ENCODE measurements around the gene MYLK2.
"Not testable (repeated sequence)": the region's sequence is repeated elsewhere in the genome, so short reads cannot be mapped to it uniquely, and the experiment has no call there.

Gene MYLK2

GRCh38 chr20:31816221-31816620 is 2.9 kb upstream of the MYLK2 start:
- no peak for DNase-seq

DNA sequence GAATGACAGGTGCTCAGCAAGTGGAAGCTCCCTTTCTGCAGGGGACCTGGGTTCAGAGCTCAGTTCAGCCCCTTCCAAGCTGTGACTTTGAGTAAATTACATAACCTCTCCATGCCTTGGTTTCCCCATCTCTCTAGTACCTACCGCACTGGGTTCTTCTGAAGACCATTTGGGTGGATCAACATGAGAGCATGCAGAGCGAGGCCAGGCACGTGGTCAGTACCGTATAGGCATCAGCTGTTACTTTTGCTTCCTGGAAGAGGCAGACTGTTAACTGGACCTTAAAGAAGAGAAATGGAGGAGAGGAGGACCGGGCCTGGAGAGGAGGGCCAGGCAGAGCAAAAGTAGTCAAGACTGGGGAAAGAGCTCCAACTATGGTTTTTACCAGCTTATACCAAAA is 1.7 kb upstream of the MYLK2 start:
- no peak for DNase-seq

GRCh38 chr20:31818376-31818908 is 714 bp upstream of the MYLK2 start:
- no peak for DNase-seq

DNA sequence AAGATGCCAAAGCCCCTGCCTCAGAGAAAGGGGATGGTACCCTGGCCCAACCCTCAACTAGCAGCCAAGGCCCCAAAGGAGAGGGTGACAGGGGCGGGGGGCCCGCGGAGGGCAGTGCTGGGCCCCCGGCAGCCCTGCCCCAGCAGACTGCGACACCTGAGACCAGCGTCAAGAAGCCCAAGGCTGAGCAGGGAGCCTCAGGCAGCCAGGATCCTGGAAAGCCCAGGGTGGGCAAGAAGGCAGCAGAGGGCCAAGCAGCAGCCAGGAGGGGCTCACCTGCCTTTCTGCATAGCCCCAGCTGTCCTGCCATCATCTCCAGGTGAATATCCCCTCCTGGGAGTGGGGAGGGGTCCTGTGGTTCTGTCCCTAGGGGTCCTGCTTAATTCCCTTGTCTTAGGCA is 1.1 kb downstream of the MYLK2 start:
- no peak for DNase-seq

- no peak for DNase-seq
Observed at GRCh38 chr20:31821427-31821826, 2.3 kb downstream of the MYLK2 start.

DNA sequence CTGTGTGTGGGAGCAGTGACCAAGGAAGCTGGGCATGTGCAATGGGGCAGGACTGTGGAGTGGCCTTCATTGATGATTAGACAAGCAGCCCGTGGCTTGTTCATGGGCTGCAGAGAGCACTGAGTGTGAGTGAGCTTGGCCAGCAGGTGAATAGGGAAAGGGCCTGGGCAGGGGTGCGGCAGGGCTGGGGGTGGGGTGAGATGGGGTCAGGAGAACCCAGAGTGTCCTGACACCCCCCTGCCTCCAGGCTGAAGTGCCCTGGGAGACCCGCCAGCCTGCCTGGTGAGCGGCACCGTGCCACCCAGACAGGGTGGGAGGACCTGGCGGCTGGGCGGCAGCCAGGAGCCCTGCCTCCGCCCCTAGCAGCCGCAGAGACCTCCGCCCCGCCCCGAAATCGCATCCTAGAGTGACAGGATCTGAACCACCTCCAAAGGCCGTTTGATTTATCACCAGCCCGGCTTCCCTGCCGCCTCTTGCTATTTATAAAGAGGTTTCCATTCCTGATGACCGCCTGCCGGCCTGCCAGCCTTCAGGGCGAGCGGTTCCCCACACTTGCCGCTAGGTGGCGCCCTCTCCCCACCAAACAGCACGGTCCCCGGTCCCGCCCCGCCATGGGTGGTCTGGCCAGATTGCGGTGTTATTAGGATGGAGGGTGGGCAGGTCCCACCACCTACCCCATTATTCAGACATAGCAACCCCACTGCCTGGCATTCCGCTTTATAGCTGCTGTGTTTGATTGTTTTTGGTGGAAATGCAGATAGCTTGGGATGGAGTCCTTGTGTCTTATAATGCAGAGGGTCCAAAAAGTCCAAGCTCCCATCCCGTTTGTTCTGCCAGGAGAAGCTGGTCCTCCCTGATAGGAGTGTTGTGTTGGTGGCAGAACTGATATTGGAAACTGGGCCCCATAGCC is 3.5 kb downstream of the MYLK2 start:
- DNase-seq: peak; percentile 33

DNA sequence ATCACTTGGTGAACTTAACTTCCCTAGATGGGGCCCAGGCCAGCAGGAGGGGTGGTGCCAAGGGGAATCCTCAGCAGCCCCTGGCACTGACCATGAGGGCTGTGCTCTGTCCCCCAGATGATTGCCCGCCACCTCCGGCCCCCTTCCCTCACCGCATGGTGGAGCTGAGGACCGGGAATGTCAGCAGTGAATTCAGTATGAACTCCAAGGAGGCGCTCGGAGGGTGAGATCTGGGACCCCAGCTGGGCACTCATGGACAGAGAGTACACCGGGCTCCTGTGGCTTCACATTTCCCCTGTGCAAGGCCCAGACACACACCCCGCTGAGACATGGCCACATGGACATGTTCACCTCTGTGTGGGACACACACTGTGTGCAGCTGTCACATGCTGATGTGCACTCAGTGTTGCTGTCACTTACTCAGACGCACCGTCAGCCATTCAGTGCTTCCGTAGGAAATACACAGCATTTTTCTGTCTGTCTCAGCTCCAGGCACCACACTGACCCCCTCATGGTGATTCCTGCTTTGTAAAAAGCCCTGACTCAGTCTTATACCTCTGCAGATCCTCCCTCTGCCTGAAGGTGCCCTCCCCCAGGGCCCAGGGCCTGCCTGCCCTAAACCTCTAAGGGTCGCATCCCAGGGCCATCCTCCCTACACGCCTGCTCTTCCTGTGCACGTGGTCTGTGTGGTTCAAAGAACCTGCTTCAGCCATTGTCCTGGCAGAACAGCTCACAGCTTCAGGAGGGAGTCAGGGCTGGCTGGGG is 4.4 kb downstream of the MYLK2 start:
- no peak for DNase-seq

DNA sequence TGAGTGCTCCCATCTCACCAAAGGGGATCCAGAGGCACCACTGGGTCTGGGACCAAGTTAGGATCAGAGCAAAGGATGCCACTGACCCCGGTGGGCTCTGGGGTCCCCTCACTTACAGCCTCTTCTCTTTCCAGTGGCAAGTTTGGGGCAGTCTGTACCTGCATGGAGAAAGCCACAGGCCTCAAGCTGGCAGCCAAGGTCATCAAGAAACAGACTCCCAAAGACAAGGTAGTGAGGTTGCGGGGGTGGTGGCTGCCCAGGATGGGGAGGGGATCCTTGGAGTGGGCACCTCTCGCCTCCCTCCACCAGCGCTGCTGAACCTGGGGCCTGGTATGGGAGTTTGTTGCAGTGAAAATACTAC is 4.9 kb downstream of the MYLK2 start:
- DNase-seq: no peak

DNA sequence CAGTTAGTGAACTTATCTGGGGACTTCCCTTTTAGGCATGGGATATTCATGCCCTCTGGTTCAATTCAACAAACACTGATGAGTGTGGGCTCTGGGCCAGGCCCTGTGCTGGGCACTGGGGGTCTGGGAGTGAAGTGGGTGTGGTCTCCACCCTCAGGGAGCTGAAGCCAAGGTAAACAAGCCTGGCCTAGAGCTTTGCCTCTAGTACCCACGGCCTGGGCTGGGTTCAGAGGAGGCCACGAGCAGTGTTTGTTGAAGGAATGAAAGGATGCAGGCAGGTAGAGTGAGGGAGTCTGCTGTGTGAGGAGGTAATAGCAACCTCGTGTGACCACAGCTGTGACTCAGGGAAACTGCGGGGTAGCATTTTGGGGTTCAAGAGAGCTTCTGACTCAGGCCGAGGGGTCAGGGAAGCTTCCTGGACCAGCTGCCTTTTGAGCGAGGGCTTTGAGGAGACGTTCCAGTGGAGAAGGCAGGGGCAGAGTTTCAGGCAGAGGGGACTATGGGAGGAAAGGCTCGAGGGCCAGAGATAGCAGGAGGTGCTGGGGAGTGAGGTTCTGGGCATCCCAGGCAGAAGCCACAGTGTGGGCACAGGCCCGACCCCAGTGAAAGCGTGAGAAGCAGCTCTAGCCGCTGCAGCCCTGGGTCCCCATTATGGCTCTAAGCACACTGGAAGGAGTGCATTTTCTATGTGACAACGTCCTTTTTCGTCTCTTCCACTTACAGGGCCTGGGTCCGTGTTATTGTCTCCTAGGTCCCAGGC is 5.6 kb downstream of the MYLK2 start:
- no peak for DNase-seq

- DNase-seq: no peak
Observed at GRCh38 chr20:31826074-31826473, 6.9 kb downstream of the MYLK2 start.

- no peak for DNase-seq
Observed at GRCh38 chr20:31827059-31827458, 7.9 kb downstream of the MYLK2 start.

GRCh38 chr20:31828016-31828415 is 8.9 kb downstream of the MYLK2 start:
- DNase-seq: not testable (repeated sequence)

DNA sequence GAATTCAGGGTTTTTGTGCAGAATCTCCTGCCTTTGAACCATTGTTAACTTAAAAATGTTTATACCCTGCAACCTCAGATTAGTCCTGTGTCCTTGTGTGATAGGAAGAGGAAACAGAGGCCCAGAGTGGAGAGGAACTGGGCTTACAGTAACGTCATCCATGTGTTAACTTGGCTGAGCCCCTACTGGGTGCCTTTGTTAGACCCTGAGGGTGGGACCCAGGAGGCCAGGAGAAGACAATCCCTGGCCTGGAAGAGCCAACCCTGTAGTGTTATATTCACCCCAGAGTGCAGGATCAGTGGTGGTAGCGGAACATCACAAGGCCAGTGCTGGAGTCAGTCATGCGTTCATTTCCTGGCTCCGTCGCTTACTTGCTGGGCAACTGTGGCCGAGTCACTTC is 10.6 kb downstream of the MYLK2 start:
- DNase-seq: no peak

DNA sequence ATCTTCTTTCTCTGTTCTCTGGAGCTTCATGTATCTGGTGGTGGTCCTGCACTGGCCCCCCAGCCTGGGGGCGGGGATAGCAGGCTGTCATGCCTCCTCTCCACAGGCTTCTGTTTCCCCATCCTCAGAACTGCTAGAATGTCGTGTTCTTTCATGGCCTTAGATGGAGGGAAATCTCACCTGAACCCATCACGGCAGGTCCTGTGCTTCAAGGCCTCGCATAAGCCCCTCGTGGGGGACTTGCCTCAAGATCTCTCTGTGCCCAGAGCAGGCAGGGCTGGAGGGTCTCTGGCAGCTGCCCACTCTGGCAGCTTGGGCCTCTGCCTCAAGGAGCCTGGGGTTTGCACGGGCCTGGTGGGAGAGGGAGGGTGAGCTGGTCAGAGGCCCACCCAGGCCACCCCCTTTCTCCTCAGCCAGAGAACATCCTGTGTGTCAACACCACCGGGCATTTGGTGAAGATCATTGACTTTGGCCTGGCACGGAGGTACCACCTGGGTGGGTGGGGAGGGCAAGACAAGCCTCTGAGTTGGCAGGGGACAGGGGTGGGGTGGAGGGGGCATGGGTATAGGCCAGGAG is 11.3 kb downstream of the MYLK2 start:
- no peak for DNase-seq

DNA sequence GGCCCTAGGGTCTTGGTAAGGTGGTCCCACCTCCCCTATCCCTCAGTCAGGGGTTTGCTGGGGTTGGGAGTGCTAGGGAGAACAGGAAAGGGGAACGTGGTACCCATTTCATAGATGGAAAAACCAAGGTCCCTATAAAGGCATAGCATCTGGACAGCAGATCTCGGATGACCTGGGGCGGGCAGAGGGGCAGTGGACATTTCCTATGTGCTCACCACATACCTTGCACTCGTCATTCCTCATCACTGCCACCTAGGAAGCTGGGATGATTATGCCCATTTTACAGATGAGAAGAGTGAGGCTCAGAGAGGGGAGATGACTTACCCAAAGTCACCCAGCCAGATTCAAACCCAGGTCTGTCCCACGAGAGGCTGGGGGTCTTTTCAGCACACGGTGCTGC is 12.1 kb downstream of the MYLK2 start:
- no peak for DNase-seq

- DNase-seq: no peak
Observed at GRCh38 chr20:31831771-31832306, 12.7 kb downstream of the MYLK2 start.

- no peak for DNase-seq
Observed at GRCh38 chr20:31833130-31833930, 14.2 kb downstream of the MYLK2 start.

- DNase-seq: no peak
Observed at GRCh38 chr20:31833931-31834521, 14.9 kb downstream of the MYLK2 start.

- no peak for DNase-seq
Observed at GRCh38 chr20:31835554-31835953, 16.4 kb downstream of the MYLK2 start.

GRCh38 chr20:31835977-31836852 is 17.1 kb downstream of the MYLK2 start:
- DNase-seq: no peak
